HFF-Myc (cell line): ENCODE data around the gene PBX3.

Source experiments
- DNase-seq: peaks from one replicate; pipeline ENCODE4 v3.0.0-alpha.2; 2011; ENCODE audit warnings: low read depth; ENCODE audit errors: extremely low read depth
- H3K4me3 ChIP-seq: replicated peaks from 2 replicates; pipeline ENCODE4 v1.5.1; 2011; ENCODE audit warnings: low read depth, mild to moderate bottlenecking, control low read depth, low read length
- CTCF ChIP-seq: IDR thresholded peaks from 2 replicates; pipeline ENCODE4 v1.5.1; 2012; ENCODE audit warnings: mild to moderate bottlenecking, low read depth, low read length, control low read depth; ENCODE audit errors: missing control alignments

PBX3 gene

DNA sequence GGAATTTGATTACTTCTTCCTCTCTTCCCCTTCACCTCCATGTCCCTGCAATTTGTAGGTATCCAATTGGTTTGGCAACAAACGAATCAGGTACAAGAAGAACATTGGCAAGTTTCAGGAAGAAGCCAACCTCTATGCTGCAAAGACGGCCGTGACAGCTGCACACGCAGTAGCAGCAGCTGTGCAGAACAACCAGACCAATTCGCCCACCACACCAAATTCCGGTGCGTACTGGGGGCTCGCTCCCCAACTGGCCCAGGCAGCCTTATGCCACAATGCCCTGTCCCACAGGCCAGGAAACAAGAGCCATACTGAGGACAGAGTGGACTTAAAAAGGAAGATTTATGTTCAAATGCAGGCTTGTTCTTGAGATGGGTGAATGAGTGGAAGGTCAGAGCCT is 213.5 kb downstream of the PBX3 start:
- H3K4me3 ChIP-seq = no peak overlapping the region
- no peak for DNase-seq
- no peak for TF ChIP-seq CTCF

GRCh38 chr9:125961072-125961471 is 213.9 kb downstream of the PBX3 start:
- DNase-seq = no peak
- no peak overlapping the region for H3K4me3 ChIP-seq
- TF ChIP-seq CTCF = no peak

GRCh38 chr9:125963932-125964331 is 216.8 kb downstream of the PBX3 start:
- no peak for DNase-seq
- no peak overlapping the region for H3K4me3 ChIP-seq
- no peak for TF ChIP-seq CTCF

- H3K4me3 ChIP-seq = no peak overlapping the region
- no peak for DNase-seq
- no peak for TF ChIP-seq CTCF
Observed at GRCh38 chr9:125964702-125965225, 217.6 kb downstream of the PBX3 start.

DNA sequence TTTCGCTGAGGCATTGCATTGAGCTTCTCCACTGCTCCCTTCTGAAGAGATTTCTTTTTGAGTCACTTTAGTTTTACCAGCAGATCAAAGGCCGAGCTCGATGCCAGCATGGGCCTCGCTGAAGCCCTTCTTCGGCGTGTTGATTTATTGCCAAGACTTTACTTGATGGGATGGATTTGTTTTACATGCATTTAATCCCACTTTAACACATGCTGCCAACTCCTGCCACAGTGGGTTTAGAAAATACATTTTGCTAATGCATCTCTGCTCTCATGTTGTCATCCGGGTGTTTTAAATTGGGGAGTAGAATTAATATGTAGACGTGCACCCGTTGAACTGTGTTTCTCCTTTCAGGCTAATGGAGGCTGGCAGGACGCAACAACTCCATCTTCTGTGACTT is 218.3 kb downstream of the PBX3 start:
- TF ChIP-seq CTCF = no peak
- H3K4me3 ChIP-seq = no peak overlapping the region
- no peak for DNase-seq

GRCh38 chr9:125966466-125966865 is 219.3 kb downstream of the PBX3 start:
- TF ChIP-seq CTCF = no peak
- no peak for DNase-seq
- H3K4me3 ChIP-seq = no peak overlapping the region

- DNase-seq = no peak
- no peak overlapping the region for H3K4me3 ChIP-seq
- no peak for TF ChIP-seq CTCF
Observed at GRCh38 chr9:125966959-125967711, 220.0 kb downstream of the PBX3 start.
